Endothelial cell of umbilical vein (primary cell): Measurements from ENCODE around the gene KRT15. TPM values are rescaled to one million over a fixed set of nuclear protein-coding genes. Genes with fewer than 3 reads are reported as not detected.

Experiments
- BruUV-seq: library from RNA; stranded (reverse); fragments of 400-500 nt; replicated peaks from 2 replicates; lab custom pipeline; 2021; lab: Mats Ljungman, UMichigan
- CTCF ChIA-PET: fragments of 300-600, 350-600 bp; sonication (Branson Sonifier 250); formaldehyde crosslinking; loops from one replicate; lab custom pipeline; 2021; ENCODE audit warnings: antibody characterized with exemption, inconsistent platforms; lab: Charles Lee
- POLR2A ChIA-PET: fragments of 300-600, 350-600 bp; sonication (Branson Sonifier 250); formaldehyde crosslinking; loops from one replicate; lab custom pipeline; 2021; ENCODE audit warnings: antibody characterized with exemption, inconsistent platforms; lab: Charles Lee
- DNase-seq: peaks from one replicate; pipeline ENCODE4 v3.0.0-alpha.2; 2011; ENCODE audit warnings: low read depth, low spot score
- FAIRE-seq: peaks from 2 replicates; lab custom pipeline; 2011; peaks lifted over from hg19 to GRCh38; lab: Jason Lieb, UNC
- H2AFZ ChIP-seq: 2 replicates; pipeline ENCODE4 v1.6.0; 2012; ENCODE audit warnings: low read depth, low read length, control low read depth, inconsistent platforms
- H3K27ac ChIP-seq: 2 replicates; pipeline ENCODE4 v1.5.1; 2011; ENCODE audit warnings: low read depth, mild to moderate bottlenecking, control low read depth, low read length, moderate library complexity; ENCODE audit not compliant: insufficient read depth
- H3K27me3 ChIP-seq, 2 experiments: 2 replicates each; pipeline versions ENCODE4 v1.6.0 to v1.6.1; 2011; ENCODE audit warnings: low read length in 2 of 2, mixed read lengths in 1 of 2; ENCODE audit not compliant: control insufficient read depth in 2 of 2, insufficient read depth in 2 of 2
- H3K36me3 ChIP-seq, 2 experiments: 2 replicates in 1 of 2; 3 replicates in 1 of 2; pipeline ENCODE4 v1.5.1; 2011; ENCODE audit warnings: low read length in 2 of 2, mild to moderate bottlenecking in 1 of 2, moderate library complexity in 1 of 2; ENCODE audit not compliant: control insufficient read depth in 2 of 2, insufficient read depth in 2 of 2; ENCODE audit errors: extremely low read depth in 1 of 2
- H3K4me1 ChIP-seq: 3 replicates; pipeline ENCODE4 v1.5.1; 2011; ENCODE audit warnings: mild to moderate bottlenecking, low read length; ENCODE audit not compliant: control insufficient read depth, insufficient read depth; ENCODE audit errors: extremely low read depth
- H3K4me2 ChIP-seq: 2 replicates; pipeline ENCODE4 v1.6.1; 2011; ENCODE audit warnings: low read length, control low read depth, mixed read lengths; ENCODE audit not compliant: insufficient read depth
- H3K4me3 ChIP-seq, 3 experiments: fragments of 200-600 bp in 1 of 3; sonication (generic), shearing (Covaris generic) in 1 of 3; replicated peaks in 1 of 3; 2 replicates each; pipeline ENCODE4 v1.5.1; 2011 to 2016; ENCODE audit warnings: control low read depth in 3 of 3, low read length in 3 of 3, mild to moderate bottlenecking in 2 of 3, inconsistent platforms in 1 of 3, low read depth in 1 of 3, moderate library complexity in 1 of 3; ENCODE audit not compliant: insufficient read depth in 1 of 3
- H3K79me2 ChIP-seq: 2 replicates; pipeline ENCODE4 v1.6.0; 2012; ENCODE audit warnings: low read length, inconsistent platforms; ENCODE audit not compliant: control insufficient read depth, insufficient read depth
- H3K9ac ChIP-seq: replicated peaks from 2 replicates; pipeline ENCODE3; 2011; ENCODE audit warnings: low read length, control low read depth; ENCODE audit not compliant: insufficient read depth; ENCODE audit errors: extremely low read depth
- H3K9me1 ChIP-seq: replicated peaks from 3 replicates; pipeline ENCODE4 v1.6.0; 2011; ENCODE audit warnings: mild to moderate bottlenecking, low read length; ENCODE audit not compliant: control insufficient read depth, insufficient read depth; ENCODE audit errors: extremely low read depth
- H3K9me3 ChIP-seq: replicated peaks from 2 replicates; pipeline ENCODE4 v1.5.1; 2012; ENCODE audit warnings: low read length, inconsistent platforms; ENCODE audit not compliant: control insufficient read depth, insufficient read depth
- H4K20me1 ChIP-seq: replicated peaks from 2 replicates; pipeline ENCODE3; 2011; ENCODE audit warnings: mild to moderate bottlenecking, low read length; ENCODE audit not compliant: control insufficient read depth, insufficient read depth; ENCODE audit errors: extremely low read depth
- CTCF ChIP-seq, 2 donors: IDR thresholded peaks; 1 replicate in 1 of 2; 2 replicates in 1 of 2; pipeline ENCODE4 v1.5.1; 2011; ENCODE audit warnings: low read length in 2 of 2, mild to moderate bottlenecking in 2 of 2, moderate library complexity in 2 of 2, control low read depth in 1 of 2, inconsistent platforms in 1 of 2, low read depth in 1 of 2; ENCODE audit not compliant: insufficient read depth in 1 of 2; ENCODE audit errors: extremely low read depth in 1 of 2
- EZH2 ChIP-seq: IDR thresholded peaks from 2 replicates; pipeline ENCODE4 v1.6.1; 2012; ENCODE audit warnings: borderline replicate concordance, low read depth, mild to moderate bottlenecking, moderate library complexity, low read length, inconsistent platforms; ENCODE audit not compliant: severe bottlenecking
- FOS ChIP-seq: IDR thresholded peaks from 2 replicates; pipeline ENCODE4 v1.6.1; 2011; ENCODE audit warnings: mild to moderate bottlenecking, low read length, moderate library complexity, borderline replicate concordance; ENCODE audit not compliant: insufficient read depth
- GATA2 ChIP-seq: IDR thresholded peaks from 2 replicates; pipeline ENCODE4 v1.7.0; 2011; ENCODE audit warnings: low read depth, mild to moderate bottlenecking, moderate library complexity, mixed read lengths, low read length; ENCODE audit not compliant: insufficient read length, insufficient read depth
- JUN ChIP-seq: IDR thresholded peaks from 2 replicates; pipeline ENCODE4 v1.6.1; 2011; ENCODE audit warnings: borderline replicate concordance, low read depth; ENCODE audit not compliant: insufficient read length, insufficient read depth
- MAX ChIP-seq: IDR thresholded peaks from 2 replicates; pipeline ENCODE4 v1.6.1; 2011; ENCODE audit not compliant: insufficient read depth, insufficient read length
- MYC ChIP-seq: IDR thresholded peaks from one replicate; pipeline ENCODE4 v1.6.1; 2011; ENCODE audit warnings: mild to moderate bottlenecking, low read depth, low read length
- POLR2A ChIP-seq: IDR thresholded peaks from 2 replicates; pipeline ENCODE4 v1.6.1; 2012; ENCODE audit warnings: low read depth, mild to moderate bottlenecking, control low read depth, low read length
- POLR2AphosphoS5 ChIP-seq: IDR thresholded peaks from 2 replicates; pipeline ENCODE4 v1.6.1; 2012; ENCODE audit warnings: low read depth, mild to moderate bottlenecking, control low read depth, low read length, moderate library complexity; ENCODE audit not compliant: insufficient read depth
- dilution Hi-C: fragments of 300-500 bp; cut with MboI; formaldehyde crosslinking; loops from one replicate; pipeline ENCODE4 v1.15.0; 2019; ENCODE audit warnings: low sequenced_read_pairs; ENCODE audit not compliant: extremely low pct_ligation_motif_present
- intact Hi-C: fragments of 100-400 bp; cut with micrococcal nuclease; formaldehyde crosslinking; loops from one replicate; pipeline ENCODE4 v1.10.0; 2022
- polyA plus RNA-seq, 4 experiments: library from polyadenylated mRNA; depleted of rRNA in 3 of 4; stranded (reverse) in 3 of 4; unstranded in 1 of 4; fragments of >200 nt; gene quantifications; 2 replicates each; pipeline versions ENCODE4 v1.2.1 to v1.2.3, GENCODE V29; 2011 to 2012; ENCODE audit warnings: missing spikeins in 1 of 4
- total RNA-seq: library from RNA; stranded (reverse); gene quantifications from 2 replicates; pipeline ENCODE4 v1.2.3, GENCODE V29; 2021

Gene KRT15
- total and polyA plus RNA-seq, 2 donors (not counting 3 experiments of a cell fraction or from before 2014, with no cell fraction given) = 0.68 to 2.8 TPM

GRCh38 chr17:41475421-41475820, 43.3 kb downstream of the KRT15 start:
- CTCF ChIA-PET = interaction anchor here (1.5 kb wide), 1 partner anchor 73 kb away, joined by 6 read pairs; no protein-coding TSS in a partner anchor
- H3K9me3 ChIP-seq = no peaks in the 10 kb centered on the region
- no peaks in the 10 kb centered on the region for H3K4me1 ChIP-seq
- BruUV-seq = no TSS peak
- H3K27me3 ChIP-seq = peaks cover 5% of the 10 kb centered on the region in 2 experiments
- H4K20me1 ChIP-seq = no peaks in the 10 kb centered on the region
- H3K4me3 ChIP-seq = no peak overlapping the region
- H3K9me1 ChIP-seq = no peaks in the 10 kb centered on the region
- H2AFZ ChIP-seq = no peak overlapping the region
- no peak overlapping the region for H3K27ac ChIP-seq
- no peak for DNase-seq
- no peak overlapping the region for H3K4me2 ChIP-seq
- POLR2A ChIA-PET = no interaction called here
- dilution Hi-C loops = no loop called here
- no peaks in the 10 kb centered on the region for H3K36me3 ChIP-seq
- no peak overlapping the region for H3K9ac ChIP-seq
- FAIRE-seq = no peak
- H3K79me2 ChIP-seq = no peaks in the 10 kb centered on the region
- TF ChIP-seq POLR2AphosphoS5 (no peak), CTCF (IDR thresholded peaks at IDR 0.05; ENCODE audit: extremely low read depth in 1 of 2, insufficient read depth in 1 of 2, low read depth in 1 of 2, low read length in 2 of 2) (no peak), MYC (no peak), EZH2 (no peak), JUN (no peak), GATA2 (no peak), MAX (no peak), POLR2A (no peak), FOS (no peak)
- intact Hi-C loops = loop anchor here (10.0 kb wide), 1 partner anchor 51 kb away; the partner anchor contains the start of gene KRT37
